ENCODE results near the gene MAPKAP1.

The MAPKAP1 gene

GRCh38 chr9:125517577-125517976, 189.4 kb downstream of the MAPKAP1 start:
- no peaks in the 10 kb centered on the region for H3K27me3 ChIP-seq (ENCODE audit: low read length)
- no peak overlapping the region for H3K4me2 ChIP-seq (ENCODE audit: low read depth, low read length, poor library complexity, severe bottlenecking)
- no peak overlapping the region for H3K4me3 ChIP-seq (ENCODE audit: insufficient read depth, low read length, poor library complexity, severe bottlenecking)
- H3F3A ChIP-seq (ENCODE audit: insufficient read depth) = no peaks in the 10 kb centered on the region
- no peaks in the 10 kb centered on the region for H4K20me1 ChIP-seq (ENCODE audit: low read depth, low read length)
- no peak overlapping the region for H2AFZ ChIP-seq (ENCODE audit: low read depth, low read length, severe bottlenecking)
- H3K79me2 ChIP-seq (ENCODE audit: insufficient read depth, low read length) = no peaks in the 10 kb centered on the region
- TF ChIP-seq EZH2phosphoT487 (conservative IDR thresholded peaks at IDR 0.05; ENCODE audit: low read length) (no peak), CTCF (IDR thresholded peaks at IDR 0.05; ENCODE audit: insufficient read depth, low read length, poor library complexity, severe bottlenecking) (no peak)
- no peak overlapping the region for H3K27ac ChIP-seq (ENCODE audit: low read depth, low read length)
- no peaks in the 10 kb centered on the region for H3K9me2 ChIP-seq (replicated peaks; ENCODE audit: insufficient read depth, low read length)
- H3K9ac ChIP-seq (ENCODE audit: low read length) = no peak overlapping the region
- H3K36me3 ChIP-seq (ENCODE audit: low read length) = no peaks in the 10 kb centered on the region
- H3K9me3 ChIP-seq (ENCODE audit: insufficient read depth, low read length) = no peaks in the 10 kb centered on the region

GRCh38 chr9:125515983-125516940, 190.7 kb downstream of the MAPKAP1 start:
- Histone ChIP-seq H3K36me3 (ENCODE audit: low read length) (no peaks in the 10 kb centered on the region), H3F3A (ENCODE audit: insufficient read depth) (no peaks in the 10 kb centered on the region), H2AFZ (ENCODE audit: low read depth, low read length, severe bottlenecking) (no peak overlapping the region), H3K9ac (ENCODE audit: low read length) (no peak overlapping the region), H3K27ac (ENCODE audit: low read depth, low read length) (no peak overlapping the region), H3K4me3 (ENCODE audit: insufficient read depth, low read length, poor library complexity, severe bottlenecking) (no peak overlapping the region), H3K9me2 (replicated peaks; ENCODE audit: insufficient read depth, low read length) (no peaks in the 10 kb centered on the region), H3K9me3 (ENCODE audit: insufficient read depth, low read length) (no peaks in the 10 kb centered on the region), H3K79me2 (ENCODE audit: insufficient read depth, low read length) (no peaks in the 10 kb centered on the region), H3K4me2 (ENCODE audit: low read depth, low read length, poor library complexity, severe bottlenecking) (no peak overlapping the region), H3K27me3 (ENCODE audit: low read length) (no peaks in the 10 kb centered on the region), H4K20me1 (ENCODE audit: low read depth, low read length) (no peaks in the 10 kb centered on the region)
- TF ChIP-seq EZH2phosphoT487 (conservative IDR thresholded peaks at IDR 0.05; ENCODE audit: low read length) (no peak), CTCF (IDR thresholded peaks at IDR 0.05; ENCODE audit: insufficient read depth, low read length, poor library complexity, severe bottlenecking) (no peak)

GRCh38 chr9:125515281-125515680, 191.7 kb downstream of the MAPKAP1 start:
- no peaks in the 10 kb centered on the region for H3K79me2 ChIP-seq (ENCODE audit: insufficient read depth, low read length)
- H3K9me2 ChIP-seq (replicated peaks; ENCODE audit: insufficient read depth, low read length) = no peaks in the 10 kb centered on the region
- H4K20me1 ChIP-seq (ENCODE audit: low read depth, low read length) = no peaks in the 10 kb centered on the region
- no peaks in the 10 kb centered on the region for H3F3A ChIP-seq (ENCODE audit: insufficient read depth)
- H3K4me2 ChIP-seq (ENCODE audit: low read depth, low read length, poor library complexity, severe bottlenecking) = no peak overlapping the region
- H3K9ac ChIP-seq (ENCODE audit: low read length) = no peak overlapping the region
- no peaks in the 10 kb centered on the region for H3K36me3 ChIP-seq (ENCODE audit: low read length)
- H2AFZ ChIP-seq (ENCODE audit: low read depth, low read length, severe bottlenecking) = no peak overlapping the region
- no peak overlapping the region for H3K4me3 ChIP-seq (ENCODE audit: insufficient read depth, low read length, poor library complexity, severe bottlenecking)
- H3K9me3 ChIP-seq (ENCODE audit: insufficient read depth, low read length) = no peaks in the 10 kb centered on the region
- H3K27ac ChIP-seq (ENCODE audit: low read depth, low read length) = no peak overlapping the region
- no peak for TF ChIP-seq EZH2phosphoT487 (conservative IDR thresholded peaks at IDR 0.05; ENCODE audit: low read length)
- TF ChIP-seq CTCF (IDR thresholded peaks at IDR 0.05; ENCODE audit: insufficient read depth, low read length, poor library complexity, severe bottlenecking) = no peak
- no peaks in the 10 kb centered on the region for H3K27me3 ChIP-seq (ENCODE audit: low read length)
